Astrocyte (in vitro differentiated cells and primary cell): Measurements from ENCODE around the gene CDYL.

Experiments used
- EZH2 ChIP-seq: IDR thresholded peaks from 2 replicates; pipeline ENCODE4 v1.6.1; 2012; ENCODE audit warnings: mild to moderate bottlenecking, low read length, inconsistent platforms; ENCODE audit not compliant: insufficient read depth
- TF ChIP-seq, protein P1 (sequence below): IDR thresholded peaks from 2 replicates; pipeline ENCODE4 v1.5.1; 2011; ENCODE audit warnings: low read depth, mild to moderate bottlenecking, inconsistent platforms, low read length, moderate library complexity; ENCODE audit not compliant: insufficient read depth

DNA sequence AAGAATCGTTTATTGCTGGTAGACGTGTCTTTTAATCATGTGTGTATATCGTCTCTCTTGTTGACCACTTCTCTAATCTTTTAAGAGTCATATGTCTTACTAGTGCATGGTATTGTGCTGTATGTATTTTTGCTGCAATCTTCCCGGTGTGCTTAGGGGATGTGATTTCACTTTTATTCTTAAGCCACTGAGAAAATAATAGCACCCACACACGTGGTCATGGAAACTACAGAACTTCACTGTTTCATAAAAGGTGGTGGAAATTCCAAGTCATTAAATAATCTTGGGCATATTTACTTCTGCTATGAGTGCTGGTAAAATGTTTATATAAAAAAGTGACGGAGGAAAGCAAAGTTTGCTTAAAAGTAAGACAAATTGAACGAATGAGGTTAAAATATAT lies 3.0 kb upstream of the CDYL start:
- TF ChIP-seq, protein P1, sequence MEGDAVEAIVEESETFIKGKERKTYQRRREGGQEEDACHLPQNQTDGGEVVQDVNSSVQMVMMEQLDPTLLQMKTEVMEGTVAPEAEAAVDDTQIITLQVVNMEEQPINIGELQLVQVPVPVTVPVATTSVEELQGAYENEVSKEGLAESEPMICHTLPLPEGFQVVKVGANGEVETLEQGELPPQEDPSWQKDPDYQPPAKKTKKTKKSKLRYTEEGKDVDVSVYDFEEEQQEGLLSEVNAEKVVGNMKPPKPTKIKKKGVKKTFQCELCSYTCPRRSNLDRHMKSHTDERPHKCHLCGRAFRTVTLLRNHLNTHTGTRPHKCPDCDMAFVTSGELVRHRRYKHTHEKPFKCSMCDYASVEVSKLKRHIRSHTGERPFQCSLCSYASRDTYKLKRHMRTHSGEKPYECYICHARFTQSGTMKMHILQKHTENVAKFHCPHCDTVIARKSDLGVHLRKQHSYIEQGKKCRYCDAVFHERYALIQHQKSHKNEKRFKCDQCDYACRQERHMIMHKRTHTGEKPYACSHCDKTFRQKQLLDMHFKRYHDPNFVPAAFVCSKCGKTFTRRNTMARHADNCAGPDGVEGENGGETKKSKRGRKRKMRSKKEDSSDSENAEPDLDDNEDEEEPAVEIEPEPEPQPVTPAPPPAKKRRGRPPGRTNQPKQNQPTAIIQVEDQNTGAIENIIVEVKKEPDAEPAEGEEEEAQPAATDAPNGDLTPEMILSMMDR, result no peak
- TF ChIP-seq EZH2, result no peak
